Adipocyte (in vitro differentiated cells): ENCODE measurements around the gene CHCHD6.

Source experiments
- DNase-seq: peaks from one replicate; pipeline ENCODE4 v3.0.0-alpha.2; 2015; ENCODE audit warnings: low read depth
- H3K27me3 ChIP-seq: replicated peaks from 2 replicates; pipeline ENCODE4 v1.7.0; 2013; ENCODE audit warnings: mild to moderate bottlenecking, low read length, moderate library complexity; ENCODE audit not compliant: control insufficient read depth, insufficient read depth
- H3K36me3 ChIP-seq: 2 replicates; pipeline ENCODE4 v1.7.0; 2013; ENCODE audit warnings: low read length, mild to moderate bottlenecking, moderate library complexity; ENCODE audit not compliant: control insufficient read depth, insufficient read depth, severe bottlenecking
- H3K4me1 ChIP-seq: 2 replicates; pipeline ENCODE4 v1.7.0; 2013; ENCODE audit warnings: mild to moderate bottlenecking, low read length, moderate library complexity; ENCODE audit not compliant: control insufficient read depth, insufficient read depth
- H3K4me3 ChIP-seq: 2 replicates; pipeline ENCODE4 v1.7.0; 2013; ENCODE audit warnings: mild to moderate bottlenecking, low read length, moderate library complexity
- H3K9ac ChIP-seq: 2 replicates; pipeline ENCODE4 v1.7.0; 2013; ENCODE audit warnings: mild to moderate bottlenecking, low read length, moderate library complexity
- H3K9me3 ChIP-seq: 2 replicates; pipeline ENCODE4 v1.7.0; 2013; ENCODE audit warnings: mild to moderate bottlenecking, low read length, moderate library complexity; ENCODE audit not compliant: control insufficient read depth

The CHCHD6 gene

GRCh38 chr3:126941721-126942270 is 237.8 kb downstream of the CHCHD6 start:
- Histone ChIP-seq H3K4me3 (no peak overlapping the region), H3K4me1 (peaks cover 13% of the 10 kb centered on the region), H3K9ac (no peak overlapping the region), H3K9me3 (no peaks in the 10 kb centered on the region), H3K36me3 (no peaks in the 10 kb centered on the region), H3K27me3 (no peaks in the 10 kb centered on the region)
- DNase-seq: no peak

- no peaks in the 10 kb centered on the region for H3K27me3 ChIP-seq
- H3K4me3 ChIP-seq: no peak overlapping the region
- peaks cover under 1% of the 10 kb centered on the region for H3K4me1 ChIP-seq
- H3K9ac ChIP-seq: no peak overlapping the region
- no peaks in the 10 kb centered on the region for H3K36me3 ChIP-seq
- no peak for DNase-seq
- no peaks in the 10 kb centered on the region for H3K9me3 ChIP-seq
Measured at GRCh38 chr3:126944089-126944965, 240.3 kb downstream of the CHCHD6 start.

- Histone ChIP-seq H3K9me3 (no peaks in the 10 kb centered on the region), H3K4me3 (no peak overlapping the region), H3K4me1 (no peaks in the 10 kb centered on the region), H3K9ac (no peak overlapping the region), H3K27me3 (no peaks in the 10 kb centered on the region), H3K36me3 (no peaks in the 10 kb centered on the region)
- no peak for DNase-seq
Measured at GRCh38 chr3:126945171-126945721, 241.2 kb downstream of the CHCHD6 start.

DNA sequence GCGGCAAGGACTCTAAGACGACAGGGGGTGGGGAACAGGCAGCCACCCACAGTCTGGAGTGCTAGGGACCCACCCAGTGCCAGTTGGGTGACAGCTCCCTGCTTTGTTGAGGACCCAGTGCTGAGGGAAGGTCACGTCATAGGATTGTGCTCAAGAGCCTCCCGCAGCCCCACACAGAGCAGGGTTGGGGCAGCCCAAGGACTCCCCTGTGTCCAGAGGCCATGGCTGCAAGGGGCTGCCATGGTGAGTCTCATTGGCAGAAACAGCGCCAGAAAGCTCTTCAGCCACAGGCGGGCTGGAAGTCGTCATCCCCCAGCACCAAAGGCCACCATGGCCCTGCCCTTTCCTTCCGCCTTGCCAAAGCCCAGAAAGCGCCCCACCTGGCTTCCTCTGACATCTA is 241.9 kb downstream of the CHCHD6 start:
- no peak for DNase-seq
- no peak overlapping the region for H3K9ac ChIP-seq

DNA sequence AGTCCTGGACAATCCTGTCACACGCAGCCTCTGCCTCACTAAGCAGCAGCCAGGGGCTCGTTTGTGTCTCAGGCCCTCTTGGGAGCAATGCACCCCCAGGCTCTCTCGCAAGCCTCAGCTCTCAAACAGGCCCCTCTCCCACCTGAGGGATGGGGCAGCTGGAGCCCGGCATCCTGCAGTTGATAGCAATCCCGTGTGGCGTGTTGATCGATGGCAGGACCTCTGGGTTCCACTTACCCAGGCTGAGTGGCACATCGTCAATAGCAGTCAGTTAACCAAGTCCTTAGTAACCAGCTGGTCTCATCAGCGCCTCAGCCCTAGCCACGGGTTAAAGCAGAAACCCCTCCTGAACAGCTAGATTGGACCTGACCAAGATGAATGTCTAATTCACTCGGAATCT is 242.4 kb downstream of the CHCHD6 start:
- H3K9ac ChIP-seq: no peak overlapping the region
- H3K27me3 ChIP-seq: no peaks in the 10 kb centered on the region
- no peaks in the 10 kb centered on the region for H3K4me1 ChIP-seq
- no peaks in the 10 kb centered on the region for H3K9me3 ChIP-seq
- H3K36me3 ChIP-seq: no peaks in the 10 kb centered on the region
- no peak overlapping the region for H3K4me3 ChIP-seq
- DNase-seq: no peak

More for the DNA sequence above, 241.9 kb downstream of the CHCHD6 start:
- no peaks in the 10 kb centered on the region for H3K27me3 ChIP-seq
- H3K36me3 ChIP-seq: no peaks in the 10 kb centered on the region
- H3K4me1 ChIP-seq: no peaks in the 10 kb centered on the region
- H3K9me3 ChIP-seq: no peaks in the 10 kb centered on the region
- H3K4me3 ChIP-seq: no peak overlapping the region

DNA sequence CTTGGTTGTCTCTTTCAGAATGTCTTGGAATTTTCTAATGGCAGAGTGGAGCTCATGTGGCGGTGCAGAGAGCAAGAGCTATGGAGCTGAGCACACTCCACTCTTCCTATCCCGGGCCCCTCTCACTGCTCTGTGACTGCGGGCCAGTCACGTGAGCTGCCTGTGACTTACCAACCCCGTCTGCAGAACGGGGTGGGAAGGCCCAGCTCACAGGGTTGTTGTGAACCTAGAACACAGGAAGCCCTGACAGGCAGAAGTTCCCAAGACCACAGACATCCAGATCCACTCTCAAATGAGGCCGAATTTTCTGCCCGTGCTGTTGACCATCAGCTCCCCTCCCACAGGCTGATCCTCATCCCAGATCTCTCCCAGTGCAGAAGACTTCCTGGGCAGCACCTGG is 243.4 kb downstream of the CHCHD6 start:
- no peaks in the 10 kb centered on the region for H3K36me3 ChIP-seq
- H3K9me3 ChIP-seq: no peaks in the 10 kb centered on the region
- no peaks in the 10 kb centered on the region for H3K27me3 ChIP-seq
- no peak for DNase-seq
- no peaks in the 10 kb centered on the region for H3K4me1 ChIP-seq
- H3K4me3 ChIP-seq: no peak overlapping the region
- H3K9ac ChIP-seq: no peak overlapping the region

DNA sequence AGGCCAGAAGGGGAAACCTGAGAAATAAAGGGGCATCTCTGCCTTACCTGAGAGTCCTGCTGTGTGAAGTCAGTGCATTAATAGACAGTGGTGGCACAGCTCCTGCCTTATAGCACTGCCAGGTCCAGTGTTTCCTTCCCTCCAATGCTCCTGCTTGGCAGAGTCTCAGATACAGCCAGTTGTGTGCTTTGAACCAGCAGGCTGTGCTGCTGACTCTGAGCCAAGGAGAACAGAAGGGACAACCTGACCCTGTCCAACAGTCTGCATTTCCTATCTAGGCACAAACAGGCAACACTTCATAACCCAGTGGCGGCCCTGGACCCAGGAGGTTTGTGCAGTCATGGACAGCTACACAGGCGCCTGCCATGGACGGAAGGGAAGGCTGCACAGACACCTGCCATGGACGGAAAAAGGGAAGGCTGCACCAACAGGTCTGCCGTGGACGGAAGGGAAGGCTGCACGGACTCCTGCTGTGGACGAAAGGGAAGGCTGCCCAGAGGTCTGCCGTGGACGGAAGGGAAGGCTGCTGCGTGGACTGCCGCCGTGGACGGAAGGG is 245.0 kb downstream of the CHCHD6 start:
- peaks cover 7% of the 10 kb centered on the region for H3K4me1 ChIP-seq
- no peaks in the 10 kb centered on the region for H3K9me3 ChIP-seq
- H3K36me3 ChIP-seq: no peaks in the 10 kb centered on the region
- no peak overlapping the region for H3K4me3 ChIP-seq
- no peaks in the 10 kb centered on the region for H3K27me3 ChIP-seq
- DNase-seq: no peak
- no peak overlapping the region for H3K9ac ChIP-seq

DNA sequence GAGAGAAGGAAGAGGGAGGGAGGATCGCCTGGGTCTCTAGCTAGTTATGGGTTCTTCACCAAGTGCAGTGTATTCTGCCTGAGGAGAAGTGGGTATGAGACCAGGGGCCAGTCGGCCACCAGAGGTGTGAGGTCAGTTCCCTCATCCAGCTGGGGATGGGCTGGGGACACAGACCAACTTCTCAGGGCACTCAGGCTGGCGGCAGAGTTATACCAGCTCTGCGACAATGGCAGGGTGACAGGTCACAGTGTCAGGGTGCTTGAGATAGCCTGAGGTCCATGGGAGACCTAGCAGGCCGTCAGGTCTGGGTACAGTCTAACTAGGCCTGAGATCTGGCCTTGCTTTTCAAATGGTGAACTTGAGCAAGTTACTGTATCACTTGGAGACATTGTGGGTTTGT is 247.5 kb downstream of the CHCHD6 start:
- H3K9me3 ChIP-seq: no peaks in the 10 kb centered on the region
- no peaks in the 10 kb centered on the region for H3K27me3 ChIP-seq
- no peak overlapping the region for H3K4me3 ChIP-seq
- no peak overlapping the region for H3K9ac ChIP-seq
- H3K4me1 ChIP-seq: peaks cover 12% of the 10 kb centered on the region
- no peak for DNase-seq
- H3K36me3 ChIP-seq: no peaks in the 10 kb centered on the region

DNA sequence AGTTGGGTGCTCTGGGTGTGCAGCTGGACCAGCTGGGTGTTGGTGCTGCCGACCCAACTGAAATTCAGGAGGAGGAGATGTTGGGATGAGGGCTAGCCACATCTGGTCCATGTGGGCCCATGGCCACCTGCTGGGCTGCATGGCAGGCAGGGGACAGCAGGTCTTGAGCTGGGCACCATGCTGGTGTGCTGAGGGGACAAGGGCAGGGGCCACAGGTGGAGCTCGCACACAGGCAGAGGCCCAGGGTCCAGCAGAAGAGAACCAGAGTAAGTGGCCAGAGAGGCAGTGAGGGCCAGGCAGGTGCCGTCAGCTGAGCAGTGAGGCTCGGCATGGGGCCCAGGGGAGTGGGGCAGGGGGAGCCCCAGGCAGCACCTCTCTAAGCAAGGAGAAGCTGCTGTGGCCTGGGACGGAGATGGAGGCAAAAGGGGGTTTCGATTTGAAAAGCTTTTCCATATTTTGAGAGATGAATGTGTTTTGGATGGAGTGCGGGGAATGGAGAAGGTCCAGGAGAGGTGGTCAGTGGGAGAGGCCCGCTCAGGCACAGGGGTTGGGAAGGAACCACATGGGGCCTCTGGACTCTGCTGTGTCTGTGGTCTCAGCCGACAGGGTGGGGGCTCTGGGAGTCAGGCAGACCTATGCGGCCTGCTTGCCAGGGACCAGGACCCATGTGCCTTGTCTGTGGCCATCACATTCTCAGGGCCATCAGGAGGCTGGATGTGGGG is 248.4 kb downstream of the CHCHD6 start:
- H3K9ac ChIP-seq: no peak overlapping the region
- no peaks in the 10 kb centered on the region for H3K9me3 ChIP-seq
- H3K27me3 ChIP-seq: no peaks in the 10 kb centered on the region
- no peak overlapping the region for H3K4me3 ChIP-seq
- peaks cover 12% of the 10 kb centered on the region for H3K4me1 ChIP-seq
- DNase-seq: no peak
- no peaks in the 10 kb centered on the region for H3K36me3 ChIP-seq

GRCh38 chr3:126952983-126953660 is 249.1 kb downstream of the CHCHD6 start:
- no peaks in the 10 kb centered on the region for H3K36me3 ChIP-seq
- no peak for DNase-seq

More at GRCh38 chr3:126952983-126953660, 249.1 kb downstream of the CHCHD6 start:
- Histone ChIP-seq H3K4me3 (no peak overlapping the region), H3K9me3 (no peaks in the 10 kb centered on the region), H3K4me1 (peaks cover 12% of the 10 kb centered on the region), H3K9ac (no peak overlapping the region), H3K27me3 (no peaks in the 10 kb centered on the region)
